ENCODE results near the gene RPL39L. TPM values are rescaled to one million over a fixed set of nuclear protein-coding genes. Genes with fewer than 3 reads are reported as not detected.
A peak's percentile ranks its signal among the peaks of the same experiment; 100 is the strongest.

RPL39L gene
- total and polyA plus RNA-seq, 4 donors, result 3.4 to 9.4 (median 6.4) TPM

DNA sequence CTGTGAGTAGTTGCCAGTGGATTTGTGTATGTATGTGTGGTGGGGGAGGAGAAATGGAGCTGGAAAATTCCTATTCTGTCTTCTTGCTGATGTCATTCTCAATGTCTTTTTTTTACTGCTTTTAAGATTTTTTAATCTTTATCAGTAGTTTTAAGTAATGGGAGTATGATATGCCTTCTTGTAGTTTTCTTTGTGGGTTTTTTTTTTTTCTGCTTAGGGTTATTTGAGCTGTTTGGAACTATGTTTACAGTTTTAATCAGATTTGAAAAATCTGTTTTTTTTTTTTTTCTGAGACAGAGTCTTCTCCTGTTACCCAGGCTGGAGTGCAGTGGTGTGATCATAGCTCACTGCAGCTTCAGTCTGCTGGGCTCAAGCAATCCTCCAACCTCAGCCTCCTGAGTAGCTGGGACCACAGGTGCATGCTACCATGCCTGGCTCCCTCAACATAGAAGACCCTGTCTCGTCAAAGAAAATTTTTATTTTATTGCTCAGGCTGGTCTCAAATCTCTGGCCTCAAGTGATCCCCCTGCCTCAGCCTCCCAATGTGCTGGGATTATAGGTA, 37.1 kb downstream of the RPL39L start:
- H3K27ac ChIP-seq (ENCODE audit: low read depth in 1 of 2, low read length in 1 of 2), result peak overlapping the region in 1 of 2 donors; percentile 67
- H3K9ac ChIP-seq (ENCODE audit: insufficient read depth in 1 of 2, low read length in 2 of 2), result peak overlapping the region in 1 of 2 donors; percentile 1
- TF ChIP-seq, protein P1, sequence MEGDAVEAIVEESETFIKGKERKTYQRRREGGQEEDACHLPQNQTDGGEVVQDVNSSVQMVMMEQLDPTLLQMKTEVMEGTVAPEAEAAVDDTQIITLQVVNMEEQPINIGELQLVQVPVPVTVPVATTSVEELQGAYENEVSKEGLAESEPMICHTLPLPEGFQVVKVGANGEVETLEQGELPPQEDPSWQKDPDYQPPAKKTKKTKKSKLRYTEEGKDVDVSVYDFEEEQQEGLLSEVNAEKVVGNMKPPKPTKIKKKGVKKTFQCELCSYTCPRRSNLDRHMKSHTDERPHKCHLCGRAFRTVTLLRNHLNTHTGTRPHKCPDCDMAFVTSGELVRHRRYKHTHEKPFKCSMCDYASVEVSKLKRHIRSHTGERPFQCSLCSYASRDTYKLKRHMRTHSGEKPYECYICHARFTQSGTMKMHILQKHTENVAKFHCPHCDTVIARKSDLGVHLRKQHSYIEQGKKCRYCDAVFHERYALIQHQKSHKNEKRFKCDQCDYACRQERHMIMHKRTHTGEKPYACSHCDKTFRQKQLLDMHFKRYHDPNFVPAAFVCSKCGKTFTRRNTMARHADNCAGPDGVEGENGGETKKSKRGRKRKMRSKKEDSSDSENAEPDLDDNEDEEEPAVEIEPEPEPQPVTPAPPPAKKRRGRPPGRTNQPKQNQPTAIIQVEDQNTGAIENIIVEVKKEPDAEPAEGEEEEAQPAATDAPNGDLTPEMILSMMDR (IDR thresholded peaks at IDR 0.05; ENCODE audit: control extremely low read depth, extremely low read depth), result no peak
- no peak overlapping the region for H3K4me3 ChIP-seq
- WGBS, 2 donors, result 95 to 100% methylated on average over 1 of the region's 1 CpG
- ATAC-seq (ENCODE audit: insufficient read depth, low FRiP score) (no peak), DNase-seq (no peak)
- H3K9me3 ChIP-seq (ENCODE audit: control insufficient read depth in 4 of 4, insufficient read depth in 3 of 4, low read length in 3 of 4), result no peaks in the 10 kb centered on the region
- no peaks in the 10 kb centered on the region for H3K36me3 ChIP-seq (ENCODE audit: control insufficient read depth in 4 of 4, insufficient read depth in 4 of 4, low read length in 4 of 4)
- H3K27me3 ChIP-seq (ENCODE audit: control insufficient read depth in 3 of 3, insufficient read depth in 3 of 3, low read length in 2 of 3), result no peaks in the 10 kb centered on the region
- H3K4me1 ChIP-seq (ENCODE audit: control insufficient read depth in 5 of 5, insufficient read depth in 5 of 5, low read length in 5 of 5), result peaks cover 0 to 9% (median 0%) of the 10 kb centered on the region in 5 donors

DNA sequence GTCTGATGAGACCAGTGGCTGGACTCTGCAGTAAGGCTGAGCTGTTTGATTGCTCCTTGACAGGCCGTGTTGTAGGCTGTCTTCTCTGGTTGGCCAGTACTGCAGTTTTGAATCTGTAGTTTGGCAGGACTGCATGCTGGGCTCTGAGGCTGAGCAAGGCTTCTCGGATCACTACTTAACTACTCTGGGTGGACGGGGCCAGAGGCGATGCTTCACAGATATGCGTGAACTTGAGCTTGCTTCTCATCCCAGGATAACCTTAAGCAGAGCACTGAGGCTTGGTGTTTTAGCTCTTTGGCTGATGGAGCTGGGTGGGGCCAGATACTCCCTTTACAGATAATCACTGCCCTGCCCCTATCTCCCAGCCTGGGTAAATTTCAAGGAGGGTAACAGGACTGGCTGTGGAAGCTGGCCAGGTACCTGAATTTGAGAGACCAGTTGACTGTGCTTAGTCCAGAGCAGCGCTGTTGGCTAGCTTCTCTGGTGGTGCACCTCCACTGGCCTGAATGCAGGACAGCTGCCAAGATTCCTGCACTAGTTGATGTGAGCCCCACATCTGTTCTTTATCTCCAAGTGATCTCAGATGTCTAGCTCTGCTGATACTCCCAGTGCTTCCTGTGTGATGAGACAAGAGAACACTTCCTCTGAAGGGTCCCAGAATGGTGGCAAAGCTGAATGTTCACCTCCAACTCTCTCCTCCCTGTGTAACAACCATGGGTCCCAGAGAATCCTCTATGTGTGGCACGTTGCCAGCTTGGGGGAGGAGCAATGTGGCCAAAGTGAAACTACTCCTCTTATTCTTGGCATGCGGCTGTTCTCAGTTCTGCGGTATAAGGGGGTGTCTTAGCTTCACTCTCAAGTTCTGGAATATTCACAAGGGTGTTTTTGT, 37.9 kb downstream of the RPL39L start:
- Histone ChIP-seq H3K4me1 (ENCODE audit: control insufficient read depth in 5 of 5, insufficient read depth in 5 of 5, low read length in 5 of 5) (peaks cover 0 to 9% (median 0%) of the 10 kb centered on the region in 5 donors), H3K9ac (ENCODE audit: insufficient read depth in 1 of 2, low read length in 2 of 2) (peak overlapping the region in 1 of 2 donors; percentile 1), H3K4me3 (no peak overlapping the region), H3K36me3 (ENCODE audit: control insufficient read depth in 4 of 4, insufficient read depth in 4 of 4, low read length in 4 of 4) (no peaks in the 10 kb centered on the region), H3K9me3 (ENCODE audit: control insufficient read depth in 4 of 4, insufficient read depth in 3 of 4, low read length in 3 of 4) (no peaks in the 10 kb centered on the region), H3K27me3 (ENCODE audit: control insufficient read depth in 3 of 3, insufficient read depth in 3 of 3, low read length in 2 of 3) (no peaks in the 10 kb centered on the region), H3K27ac (ENCODE audit: low read depth in 1 of 2, low read length in 1 of 2) (peak overlapping the region in 1 of 2 donors; percentile 67)
- TF ChIP-seq, protein P1 (IDR thresholded peaks at IDR 0.05; ENCODE audit: control extremely low read depth, extremely low read depth), result no peak
- peak; percentile 83 to 90 (median 88) for DNase-seq
- ATAC-seq (ENCODE audit: insufficient read depth, low FRiP score), result peak; percentile 77
- WGBS, 2 donors, result 44 to 60% methylated on average over 9 of the region's 9 CpGs

DNA sequence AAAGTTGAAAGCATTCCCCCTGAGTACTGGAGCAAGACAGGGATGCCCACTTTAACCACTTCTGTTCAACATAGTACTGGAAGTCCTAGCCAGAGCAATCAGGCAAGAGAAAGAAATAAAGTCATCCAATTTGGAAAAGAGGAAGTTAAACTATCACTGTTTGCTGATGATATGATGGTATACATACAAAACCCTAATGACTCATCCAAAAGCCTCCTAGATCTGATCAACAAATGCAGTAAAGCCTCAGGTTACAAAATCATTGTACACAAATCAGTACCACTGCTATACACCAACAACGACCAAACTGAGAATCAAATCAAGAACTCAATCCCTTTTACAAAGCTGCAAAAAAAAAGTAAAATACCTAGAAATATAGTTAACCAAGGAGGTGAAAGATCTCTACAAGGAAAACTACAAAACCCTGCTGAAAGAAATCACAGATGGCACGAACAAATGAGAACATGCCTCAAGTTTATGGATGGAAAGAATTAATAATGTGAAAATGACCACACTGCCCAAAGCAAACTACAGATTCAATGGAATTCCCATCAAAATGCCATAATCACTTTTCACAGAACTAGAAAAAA, 40.3 kb downstream of the RPL39L start:
- DNase-seq, result no peak
- Histone ChIP-seq H3K4me3 (no peak overlapping the region), H3K4me1 (ENCODE audit: control insufficient read depth in 5 of 5, insufficient read depth in 5 of 5, low read length in 5 of 5) (peaks cover 0 to 9% (median 0%) of the 10 kb centered on the region in 5 donors), H3K36me3 (ENCODE audit: control insufficient read depth in 4 of 4, insufficient read depth in 4 of 4, low read length in 4 of 4) (no peaks in the 10 kb centered on the region), H3K9me3 (ENCODE audit: control insufficient read depth in 4 of 4, insufficient read depth in 3 of 4, low read length in 3 of 4) (no peaks in the 10 kb centered on the region), H3K9ac (ENCODE audit: insufficient read depth in 1 of 2, low read length in 2 of 2) (no peak overlapping the region), H3K27me3 (ENCODE audit: control insufficient read depth in 3 of 3, insufficient read depth in 3 of 3, low read length in 2 of 3) (no peaks in the 10 kb centered on the region), H3K27ac (ENCODE audit: low read depth in 1 of 2, low read length in 1 of 2) (no peak overlapping the region)
- no peak for ATAC-seq (ENCODE audit: insufficient read depth, low FRiP score)
- TF ChIP-seq, protein P1 (IDR thresholded peaks at IDR 0.05; ENCODE audit: control extremely low read depth, extremely low read depth), result no peak
- 86 to 90% methylated on average over 2 of the region's 2 CpGs for WGBS, 2 donors
